Caco-2 (cell line): Measurements from ENCODE around the gene SLC5A10. TPM values are rescaled to one million over a fixed set of nuclear protein-coding genes. Genes with fewer than 3 reads are reported as not detected.

Source experiments
- BruUV-seq: library from RNA; stranded (reverse); fragments of 400-500 nt; replicated peaks from 2 replicates; lab custom pipeline; 2021; lab: Mats Ljungman, UMichigan
- CTCF ChIA-PET: fragments of 300-600 bp; sonication (Branson Sonifier 250); formaldehyde crosslinking; loops from one replicate; lab custom pipeline; 2022; ENCODE audit warnings: antibody characterized with exemption; lab: Charles Lee
- POLR2A ChIA-PET: fragments of 300-600 bp; sonication (Branson Sonifier 250); formaldehyde crosslinking; loops from one replicate; lab custom pipeline; 2022; ENCODE audit warnings: antibody characterized with exemption; lab: Charles Lee
- DNase-seq, 2 experiments: peaks; one replicate each; pipeline versions ENCODE4 v3.0.0 to v3.0.0-alpha.2; 2020 to 2022
- H3K27me3 ChIP-seq: replicated peaks from 2 replicates; pipeline ENCODE4 v1.6.0; 2011; ENCODE audit warnings: low read length; ENCODE audit not compliant: control insufficient read depth, insufficient read depth
- H3K36me3 ChIP-seq: 2 replicates; pipeline ENCODE4 v1.5.1; 2011; ENCODE audit warnings: low read length; ENCODE audit not compliant: control insufficient read depth, insufficient read depth
- H3K4me1 ChIP-seq: fragments of 250-450 bp; sonication (Bioruptor Pico); 2 replicates; pipeline ENCODE4 v1.5.1; 2020; ENCODE audit warnings: mild to moderate bottlenecking
- H3K4me3 ChIP-seq: 2 replicates; pipeline ENCODE4 v1.5.1; 2011; ENCODE audit warnings: low read depth, mild to moderate bottlenecking, control low read depth, low read length
- H3K9me3 ChIP-seq: fragments of 250-450 bp; sonication (Bioruptor Pico); 2 replicates; pipeline ENCODE4 v1.5.1; 2020; ENCODE audit warnings: mild to moderate bottlenecking, moderate library complexity
- H3K27ac Mint-ChIP-seq: one replicate; pipeline ENCODE4 v1.8.0; 2022; ENCODE audit warnings: mixed read lengths; ENCODE audit not compliant: unreplicated experiment
- H3K27me3 Mint-ChIP-seq: one replicate; pipeline ENCODE4 v1.8.0; 2022; ENCODE audit warnings: mixed read lengths; ENCODE audit not compliant: insufficient read depth, unreplicated experiment
- H3K36me3 Mint-ChIP-seq: one replicate; pipeline ENCODE4 v1.8.0; 2022; ENCODE audit warnings: mild to moderate bottlenecking, mixed read lengths; ENCODE audit not compliant: insufficient read depth, unreplicated experiment
- H3K4me1 Mint-ChIP-seq: one replicate; pipeline ENCODE4 v1.8.0; 2022; ENCODE audit warnings: low read depth, mixed read lengths; ENCODE audit not compliant: unreplicated experiment
- H3K4me3 Mint-ChIP-seq: one replicate; pipeline ENCODE4 v1.8.0; 2022; ENCODE audit warnings: mild to moderate bottlenecking, moderate library complexity, mixed read lengths; ENCODE audit not compliant: unreplicated experiment
- H3K9me3 Mint-ChIP-seq: one replicate; pipeline ENCODE4 v1.8.0; 2022; ENCODE audit warnings: mixed read lengths; ENCODE audit not compliant: unreplicated experiment
- CTCF ChIP-seq, 2 experiments: fragments of 200-600 bp in 1 of 2; IDR thresholded peaks; 1 replicate in 1 of 2; 2 replicates in 1 of 2; pipeline versions ENCODE4 v1.5.1 to v1.8.0; 2011 to 2022; ENCODE audit warnings: antibody characterized with exemption in 1 of 2, control low read depth in 1 of 2, inconsistent platforms in 1 of 2, low read depth in 1 of 2, low read length in 1 of 2, mild to moderate bottlenecking in 1 of 2, moderate library complexity in 1 of 2; ENCODE audit not compliant: insufficient read depth in 1 of 2, severe bottlenecking in 1 of 2, unreplicated experiment in 1 of 2
- intact Hi-C: fragments of 100-400 bp; cut with micrococcal nuclease; formaldehyde crosslinking; loops from one replicate; pipeline ENCODE4 v1.10.0; 2022; ENCODE audit not compliant: unreplicated experiment
- total RNA-seq: library from RNA; stranded (reverse); gene quantifications from 2 replicates; pipeline ENCODE4 v1.2.3, GENCODE V29; 2022

Gene SLC5A10
- total RNA-seq, 1 experiment from 2014 or later = 0.27 TPM

- peaks cover 15% of the 10 kb centered on the region for H3K4me1 ChIP-seq
- Mint-ChIP-seq H3K27ac (no peak overlapping the region), H3K4me3 (no peak overlapping the region), H3K36me3 (peaks cover 67% of the 10 kb centered on the region), H3K4me1 (peaks cover 7% of the 10 kb centered on the region), H3K27me3 (no peaks in the 10 kb centered on the region), H3K9me3 (peaks cover 14% of the 10 kb centered on the region)
- CTCF ChIA-PET = no interaction called here
- H3K36me3 ChIP-seq = no peaks in the 10 kb centered on the region; the same call in 1 of the 2 replicates
- H3K9me3 ChIP-seq = peaks cover 7% of the 10 kb centered on the region; the same call in 1 of the 2 replicates
- no peaks in the 10 kb centered on the region for H3K27me3 ChIP-seq
- no peak for TF ChIP-seq CTCF (IDR thresholded peaks at IDR 0.05; ENCODE audit: insufficient read depth in 1 of 2, low read depth in 1 of 2, low read length in 1 of 2, severe bottlenecking in 1 of 2, unreplicated experiment in 1 of 2)
- intact Hi-C loops = no loop called here
- no TSS peak for BruUV-seq
- POLR2A ChIA-PET = no interaction called here
- H3K4me3 ChIP-seq = no peak overlapping the region
- no peak for DNase-seq
Measured at GRCh38 chr17:18999394-18999793, 47.4 kb downstream of the SLC5A10 start.

GRCh38 chr17:18999911-19000310 is 47.9 kb downstream of the SLC5A10 start:
- Histone ChIP-seq H3K36me3 (no peaks in the 10 kb centered on the region; the same call in 1 of the 2 replicates), H3K27me3 (no peaks in the 10 kb centered on the region), H3K4me3 (no peak overlapping the region), H3K4me1 (peaks cover 17% of the 10 kb centered on the region), H3K9me3 (peaks cover 7% of the 10 kb centered on the region; the same call in 1 of the 2 replicates)
- ChIA-PET CTCF (no interaction called here), POLR2A (no interaction called here)
- Mint-ChIP-seq H3K36me3 (peaks cover 62% of the 10 kb centered on the region), H3K4me3 (no peak overlapping the region), H3K27ac (no peak overlapping the region), H3K4me1 (peaks cover 7% of the 10 kb centered on the region), H3K27me3 (no peaks in the 10 kb centered on the region), H3K9me3 (peaks cover 13% of the 10 kb centered on the region)
- DNase-seq = no peak
- BruUV-seq = no TSS peak
- intact Hi-C loops = no loop called here
- TF ChIP-seq CTCF (IDR thresholded peaks at IDR 0.05; ENCODE audit: insufficient read depth in 1 of 2, low read depth in 1 of 2, low read length in 1 of 2, severe bottlenecking in 1 of 2, unreplicated experiment in 1 of 2) = no peak

- Histone ChIP-seq H3K27me3 (no peaks in the 10 kb centered on the region), H3K9me3 (no peaks in the 10 kb centered on the region), H3K36me3 (no peaks in the 10 kb centered on the region; the same call in 1 of the 2 replicates), H3K4me3 (no peak overlapping the region), H3K4me1 (peaks cover 25% of the 10 kb centered on the region)
- no peak for TF ChIP-seq CTCF (IDR thresholded peaks at IDR 0.05; ENCODE audit: insufficient read depth in 1 of 2, low read depth in 1 of 2, low read length in 1 of 2, severe bottlenecking in 1 of 2, unreplicated experiment in 1 of 2)
- Mint-ChIP-seq H3K27ac (no peak overlapping the region), H3K4me1 (peaks cover 7% of the 10 kb centered on the region), H3K36me3 (peaks cover 53% of the 10 kb centered on the region), H3K27me3 (no peaks in the 10 kb centered on the region), H3K4me3 (no peak overlapping the region), H3K9me3 (peaks cover 5% of the 10 kb centered on the region)
- intact Hi-C loops = no loop called here
- ChIA-PET CTCF (no interaction called here), POLR2A (no interaction called here)
- no peak for DNase-seq
- no TSS peak for BruUV-seq
Measured at GRCh38 chr17:19000531-19001325, 48.8 kb downstream of the SLC5A10 start.
